ENCODE data around the gene CRK. TPM values are rescaled to one million over a fixed set of nuclear protein-coding genes. Genes with fewer than 3 reads are reported as not detected.
A peak's percentile ranks its signal among the peaks of the same experiment; 100 is the strongest.

Gene CRK
- total and polyA plus RNA-seq, 7 donors: 33.6 to 88.7 (median 67.7) TPM

- Histone ChIP-seq H3K36me3 (peaks cover 0 to 25% (median 2%) of the 10 kb centered on the region in 4 donors), H3K27me3 (no peaks in the 10 kb centered on the region), H3K4me3 (peak within 1 kb of the TSS; percentile 27 to 85 (median 81)), H3K4me1 (peaks cover 0 to 87% (median 83%) of the 10 kb centered on the region in 4 donors), H3K27ac (peak within 1 kb of the TSS; percentile 90 to 100 (median 98)), H3K9me3 (no peaks in the 10 kb centered on the region)
- TF ChIP-seq POLR2AphosphoS5 (IDR thresholded peaks at IDR 0.05) (peak in 3 of 4 donors; percentile 35 to 53 (median 41)), EP300 (IDR thresholded peaks at IDR 0.05) (no peak), CTCF (IDR thresholded peaks at IDR 0.05) (no peak), POLR2A (IDR thresholded peaks at IDR 0.05) (no peak)
- intact Hi-C loops (cut with DNase I): loop anchor here (2.0 to 5.0 kb wide), 2 partner anchors 24 to 125 kb away; partner anchors contain the start of gene INPP5K
- WGBS, 2 donors: 61 to 73% methylated on average over 35 of the region's 35 CpGs
- peak; percentile 79 for DNase-seq
Observed at GRCh38 chr17:1492249-1493206, 36.5 kb upstream of the CRK start, which contains the start of gene MYO1C. MYO1C (minus strand) TSS chr17:1492686; CDS start chr17:1492487, 199 bp downstream.

DNA sequence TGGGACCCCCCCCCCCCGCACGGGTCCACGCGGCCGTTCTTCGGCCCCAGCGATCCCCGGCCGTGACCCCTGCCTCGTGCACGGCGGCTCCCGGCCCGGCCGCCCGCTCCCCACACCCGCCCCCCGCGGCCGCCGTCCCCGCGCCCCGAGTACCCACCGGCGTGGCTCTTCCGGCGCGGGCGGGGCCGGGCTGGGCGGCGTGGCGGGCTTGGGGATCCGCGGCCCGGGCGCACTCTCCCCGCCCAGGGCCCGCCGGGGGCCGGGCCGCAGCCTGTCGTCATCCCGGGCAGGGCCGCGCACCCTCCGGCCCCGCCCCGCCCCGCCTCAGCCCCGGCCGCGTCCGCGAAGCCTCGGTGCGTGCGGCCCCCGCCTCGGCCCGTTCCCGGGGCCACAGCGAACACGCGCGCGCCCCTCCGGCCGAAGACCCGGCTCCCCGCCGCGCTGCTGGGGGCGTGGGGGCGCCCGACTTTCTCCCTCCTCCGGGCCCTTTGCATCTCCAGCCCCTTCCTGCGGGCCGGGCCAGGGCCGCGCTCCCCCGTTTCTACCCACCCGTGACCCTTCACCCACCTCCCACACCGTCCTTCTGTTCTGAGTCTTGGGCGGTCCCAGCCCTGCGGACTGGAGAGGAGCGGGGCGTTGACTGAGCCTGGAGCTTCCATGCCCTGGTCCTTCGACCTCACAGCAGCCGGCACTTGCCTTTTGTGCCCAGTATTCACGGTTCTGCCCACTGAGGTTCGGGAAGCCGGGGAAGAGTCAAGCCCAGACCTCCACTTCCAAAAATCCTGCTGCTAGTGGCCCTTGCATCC, 35.6 kb upstream of the CRK start:
- peaks cover 0 to 16% (median 0%) of the 10 kb centered on the region in 4 donors for H3K36me3 ChIP-seq
- intact Hi-C loops (cut with DNase I): loop anchor here (2.0 to 5.0 kb wide), 2 partner anchors 25 to 124 kb away; partner anchors contain the start of gene INPP5K
- H3K9me3 ChIP-seq: no peaks in the 10 kb centered on the region
- H3K27ac ChIP-seq: peak overlapping the region; percentile 98 to 100 (median 99)
- peak in 1 of 4 donors; percentile 19 for TF ChIP-seq POLR2AphosphoS5 (IDR thresholded peaks at IDR 0.05)
- TF ChIP-seq EP300 (IDR thresholded peaks at IDR 0.05): no peak
- H3K4me1 ChIP-seq: peaks cover 0 to 92% (median 90%) of the 10 kb centered on the region in 4 donors
- H3K4me3 ChIP-seq: peak overlapping the region; percentile 56 to 85 (median 81)
- 1% methylated on average over 94 of the region's 94 CpGs for WGBS, 2 donors
- DNase-seq: peak; percentile 85
- H3K27me3 ChIP-seq: no peaks in the 10 kb centered on the region

- peak overlapping the region; percentile 56 to 85 (median 81) for H3K4me3 ChIP-seq
- WGBS, 2 donors: 1% methylated on average over 52 of the region's 52 CpGs
- H3K36me3 ChIP-seq: peaks cover 0 to 8% (median 0%) of the 10 kb centered on the region in 4 donors
- TF ChIP-seq POLR2AphosphoS5 (IDR thresholded peaks at IDR 0.05): peak; percentile 59 to 83 (median 68)
- peak; percentile 35 to 69 for TF ChIP-seq POLR2A (IDR thresholded peaks at IDR 0.05)
- TF ChIP-seq CTCF (IDR thresholded peaks at IDR 0.05): no peak
- H3K27ac ChIP-seq: peak overlapping the region; percentile 98 to 100 (median 99)
- DNase-seq: peak; percentile 83
- intact Hi-C loops (cut with DNase I): loop anchor here (5.0 kb wide), 1 partner anchor 124 kb away; no protein-coding TSS in a partner anchor
- H3K9me3 ChIP-seq: no peaks in the 10 kb centered on the region
- H3K4me1 ChIP-seq: peaks cover 0 to 90% (median 88%) of the 10 kb centered on the region in 4 donors
- no peaks in the 10 kb centered on the region for H3K27me3 ChIP-seq
Observed at GRCh38 chr17:1490643-1491442, 34.8 kb upstream of the CRK start.

DNA sequence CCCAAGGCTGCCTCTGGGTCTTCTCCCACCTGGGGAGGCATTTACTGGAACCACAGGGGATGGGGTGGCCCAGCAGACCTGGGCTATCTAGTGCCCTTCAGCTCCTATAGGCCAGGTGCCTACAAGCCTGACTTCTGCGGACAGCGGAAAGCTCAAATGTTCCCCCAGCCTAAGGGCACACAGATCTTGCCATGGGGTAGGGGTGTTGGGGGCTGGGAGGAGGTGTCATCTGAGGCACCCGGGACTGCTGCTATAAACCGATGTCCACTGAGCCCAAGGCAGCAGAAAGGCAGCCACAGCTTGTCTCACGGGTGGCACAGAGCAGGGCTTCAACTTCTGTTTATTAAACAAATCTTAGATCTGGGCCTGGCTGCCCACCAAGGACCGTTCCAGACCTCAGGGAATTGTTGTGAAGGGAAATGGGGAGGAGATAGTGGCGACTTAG, 32.8 kb upstream of the CRK start:
- no peaks in the 10 kb centered on the region for H3K9me3 ChIP-seq
- H3K27me3 ChIP-seq: no peaks in the 10 kb centered on the region
- TF ChIP-seq POLR2AphosphoS5 (IDR thresholded peaks at IDR 0.05) (no peak), EP300 (IDR thresholded peaks at IDR 0.05) (no peak), POLR2A (IDR thresholded peaks at IDR 0.05) (no peak), CTCF (IDR thresholded peaks at IDR 0.05) (no peak)
- peaks cover 0 to 86% (median 80%) of the 10 kb centered on the region in 4 donors for H3K4me1 ChIP-seq
- peak overlapping the region; percentile 98 to 100 (median 99) for H3K27ac ChIP-seq
- WGBS, 2 donors: 81 to 88% methylated on average over 7 of the region's 7 CpGs
- intact Hi-C loops (cut with DNase I): loop anchor here (2.0 kb wide), 1 partner anchor 32 kb away; the partner anchor contains the start of gene CRK
- no peak for DNase-seq
- peak overlapping the region in 3 of 4 donors; percentile 86 to 91 (median 90) for H3K4me3 ChIP-seq
- peaks cover 0 to 3% (median 0%) of the 10 kb centered on the region in 4 donors for H3K36me3 ChIP-seq

Measured in sigmoid colon (tissue), 7 donors.